Activated CD4-positive, alpha-beta memory T cell treated with anti-CD3 and anti-CD28 coated beads for 36 hours (primary cell): ENCODE results near the gene HOXC5. TPM values are rescaled to one million over a fixed set of nuclear protein-coding genes. Genes with fewer than 3 reads are reported as not detected.

ENCODE experiments used
- CTCF ChIA-PET: fragments of 350-600 bp; sonication (Branson Sonifier 250); formaldehyde crosslinking; loops from one replicate; lab custom pipeline; 2021; ENCODE audit warnings: antibody characterized with exemption, inconsistent platforms; lab: Charles Lee
- POLR2A ChIA-PET: fragments of 350-600 bp; sonication (Branson Sonifier 250); formaldehyde crosslinking; loops from one replicate; lab custom pipeline; 2021; ENCODE audit warnings: antibody characterized with exemption; lab: Charles Lee
- DNase-seq: peaks from one replicate; pipeline ENCODE4 v3.0.0-alpha.2; 2020
- H3K27ac Mint-ChIP-seq: one replicate; pipeline ENCODE4 v1.8.0; 2021; ENCODE audit warnings: mixed read lengths
- H3K27me3 Mint-ChIP-seq: one replicate; pipeline ENCODE4 v1.8.0; 2021; ENCODE audit warnings: mixed read lengths
- H3K36me3 Mint-ChIP-seq: one replicate; pipeline ENCODE4 v1.8.0; 2021; ENCODE audit warnings: mixed read lengths
- H3K4me1 Mint-ChIP-seq: one replicate; pipeline ENCODE4 v1.8.0; 2021; ENCODE audit warnings: low read depth, mixed read lengths
- H3K4me3 Mint-ChIP-seq: one replicate; pipeline ENCODE4 v1.8.0; 2021; ENCODE audit warnings: mild to moderate bottlenecking, mixed read lengths
- H3K9me3 Mint-ChIP-seq: one replicate; pipeline ENCODE4 v1.8.0; 2021; ENCODE audit warnings: mixed read lengths
- intact Hi-C: fragments of 100-400 bp; cut with micrococcal nuclease; formaldehyde crosslinking; loops from one replicate; pipeline ENCODE4 v1.15.1; 2023
- total RNA-seq, 2 experiments: library from RNA; stranded (reverse); gene quantifications; one replicate each; pipeline ENCODE4 v1.2.3, GENCODE V29; 2021

The HOXC5 gene
- total RNA-seq, 2 experiments from 2014 or later, result not detected

GRCh38 chr12:54009171-54010052, 23.4 kb upstream of the HOXC5 start:
- H3K4me1 Mint-ChIP-seq, result peaks cover 26% of the 10 kb centered on the region
- CTCF ChIA-PET, result interaction anchor here (0.7 to 9.3 kb wide), 13 partner anchors 8 to 508 kb away, joined by 3 to 127 read pairs (median 6); partner anchors contain the start of genes HOXC10, HOXC5, SMUG1 and TARBP2
- peak; percentile 36 for DNase-seq
- POLR2A ChIA-PET, result no interaction called here
- H3K36me3 Mint-ChIP-seq, result no peaks in the 10 kb centered on the region
- H3K27ac Mint-ChIP-seq, result no peak overlapping the region
- intact Hi-C loops, result loop anchor here (10.0 kb wide), 1 partner anchor 355 kb away; the partner anchor contains the start of gene GPR84
- no peak overlapping the region for H3K4me3 Mint-ChIP-seq
- peaks cover 84% of the 10 kb centered on the region for H3K27me3 Mint-ChIP-seq
- H3K9me3 Mint-ChIP-seq, result no peaks in the 10 kb centered on the region

- peaks cover 35% of the 10 kb centered on the region for H3K4me1 Mint-ChIP-seq
- peaks cover 84% of the 10 kb centered on the region for H3K27me3 Mint-ChIP-seq
- H3K9me3 Mint-ChIP-seq, result no peaks in the 10 kb centered on the region
- no peak for DNase-seq
- ChIA-PET POLR2A (no interaction called here), CTCF (interaction anchor here (4.9 to 9.3 kb wide), 3 partner anchors 182 to 205 kb away, joined by 46 to 127 read pairs (median 112); partner anchors contain the start of gene SMUG1)
- intact Hi-C loops, result no loop called here
- no peak overlapping the region for H3K4me3 Mint-ChIP-seq
- no peaks in the 10 kb centered on the region for H3K36me3 Mint-ChIP-seq
- no peak overlapping the region for H3K27ac Mint-ChIP-seq
Measured at GRCh38 chr12:54010053-54010971, 22.5 kb upstream of the HOXC5 start.

GRCh38 chr12:54010972-54011664, 21.7 kb upstream of the HOXC5 start:
- Mint-ChIP-seq H3K4me1 (peaks cover 36% of the 10 kb centered on the region), H3K9me3 (no peaks in the 10 kb centered on the region), H3K27me3 (peaks cover 84% of the 10 kb centered on the region), H3K4me3 (no peak overlapping the region), H3K36me3 (no peaks in the 10 kb centered on the region), H3K27ac (no peak overlapping the region)
- intact Hi-C loops, result no loop called here
- no peak for DNase-seq
- ChIA-PET CTCF (interaction anchor here (8.6 to 9.3 kb wide), 2 partner anchors 181 to 190 kb away, joined by 112 to 127 read pairs; partner anchors contain the start of gene SMUG1), POLR2A (no interaction called here)

- DNase-seq, result no peak
- no peaks in the 10 kb centered on the region for H3K9me3 Mint-ChIP-seq
- H3K4me1 Mint-ChIP-seq, result peaks cover 32% of the 10 kb centered on the region
- no peaks in the 10 kb centered on the region for H3K36me3 Mint-ChIP-seq
- intact Hi-C loops, result no loop called here
- ChIA-PET POLR2A (no interaction called here), CTCF (interaction anchor here (1.3 kb wide), 1 partner anchor 189 kb away, joined by 3 read pairs; no protein-coding TSS in a partner anchor)
- no peak overlapping the region for H3K27ac Mint-ChIP-seq
- no peak overlapping the region for H3K4me3 Mint-ChIP-seq
- H3K27me3 Mint-ChIP-seq, result peaks cover 81% of the 10 kb centered on the region
Measured at GRCh38 chr12:54011665-54012532, 21.0 kb upstream of the HOXC5 start.

GRCh38 chr12:54012631-54013409, 20.0 kb upstream of the HOXC5 start:
- DNase-seq, result no peak
- Mint-ChIP-seq H3K9me3 (no peaks in the 10 kb centered on the region), H3K4me3 (no peak overlapping the region), H3K27me3 (peaks cover 78% of the 10 kb centered on the region), H3K27ac (no peak overlapping the region), H3K36me3 (no peaks in the 10 kb centered on the region), H3K4me1 (peaks cover 35% of the 10 kb centered on the region)
- POLR2A ChIA-PET, result no interaction called here
- intact Hi-C loops, result no loop called here
- CTCF ChIA-PET, result interaction anchor here (0.8 to 1.3 kb wide), 3 partner anchors 13 to 202 kb away, joined by 3 read pairs; partner anchors contain the start of gene HOXC9

- POLR2A ChIA-PET, result no interaction called here
- intact Hi-C loops, result loop anchor here (5.0 kb wide), 1 partner anchor 32 kb away; no protein-coding TSS in a partner anchor
- no peaks in the 10 kb centered on the region for H3K36me3 Mint-ChIP-seq
- H3K4me3 Mint-ChIP-seq, result no peak overlapping the region
- CTCF ChIA-PET, result interaction anchor here (1.0 to 1.4 kb wide), 5 partner anchors 7 to 193 kb away, joined by 3 to 5 read pairs (median 4); partner anchors contain the start of genes HOXC5 and HOXC9
- no peaks in the 10 kb centered on the region for H3K9me3 Mint-ChIP-seq
- DNase-seq, result no peak
- H3K27ac Mint-ChIP-seq, result no peak overlapping the region
- H3K4me1 Mint-ChIP-seq, result peaks cover 31% of the 10 kb centered on the region
- peaks cover 73% of the 10 kb centered on the region for H3K27me3 Mint-ChIP-seq
Measured at GRCh38 chr12:54014377-54015017, 18.4 kb upstream of the HOXC5 start.

- Mint-ChIP-seq H3K27me3 (peaks cover 70% of the 10 kb centered on the region), H3K9me3 (no peaks in the 10 kb centered on the region), H3K36me3 (no peaks in the 10 kb centered on the region), H3K4me1 (peaks cover 26% of the 10 kb centered on the region), H3K27ac (peak overlapping the region; percentile 16), H3K4me3 (no peak overlapping the region)
- no peak for DNase-seq
- POLR2A ChIA-PET, result no interaction called here
- CTCF ChIA-PET, result interaction anchor here (1.0 to 2.8 kb wide), 5 partner anchors 8 to 192 kb away, joined by 3 to 16 read pairs (median 5); partner anchors contain the start of gene HOXC5
- intact Hi-C loops, result loop anchor here (5.0 kb wide), 1 partner anchor 33 kb away; no protein-coding TSS in a partner anchor
Measured at GRCh38 chr12:54015018-54015931, 17.6 kb upstream of the HOXC5 start.

GRCh38 chr12:54016051-54016450, 16.8 kb upstream of the HOXC5 start:
- H3K4me1 Mint-ChIP-seq, result peaks cover 24% of the 10 kb centered on the region

More at GRCh38 chr12:54016051-54016450, 16.8 kb upstream of the HOXC5 start:
- intact Hi-C loops, result loop anchor here (2.0 to 5.0 kb wide), 2 partner anchors 17 to 34 kb away; partner anchors contain the start of gene HOXC5
- no peak for DNase-seq
- Mint-ChIP-seq H3K36me3 (no peaks in the 10 kb centered on the region), H3K9me3 (no peaks in the 10 kb centered on the region), H3K27ac (no peak overlapping the region), H3K27me3 (peaks cover 65% of the 10 kb centered on the region), H3K4me3 (no peak overlapping the region)
- POLR2A ChIA-PET, result no interaction called here
- CTCF ChIA-PET, result interaction anchor here (0.9 to 2.8 kb wide), 8 partner anchors 9 to 199 kb away, joined by 3 to 26 read pairs (median 8); partner anchors contain the start of genes HOXC10 and HOXC5
